Measurements from ENCODE around the gene PNPT1. TPM values are rescaled to one million over a fixed set of nuclear protein-coding genes. Genes with fewer than 3 reads are reported as not detected.

The PNPT1 gene
- total and polyA plus RNA-seq, 2 of the 13 experiments (the other 11 are each of a cell fraction or from before 2014, with no cell fraction given), result 23.4 to 61.0 TPM

DNA sequence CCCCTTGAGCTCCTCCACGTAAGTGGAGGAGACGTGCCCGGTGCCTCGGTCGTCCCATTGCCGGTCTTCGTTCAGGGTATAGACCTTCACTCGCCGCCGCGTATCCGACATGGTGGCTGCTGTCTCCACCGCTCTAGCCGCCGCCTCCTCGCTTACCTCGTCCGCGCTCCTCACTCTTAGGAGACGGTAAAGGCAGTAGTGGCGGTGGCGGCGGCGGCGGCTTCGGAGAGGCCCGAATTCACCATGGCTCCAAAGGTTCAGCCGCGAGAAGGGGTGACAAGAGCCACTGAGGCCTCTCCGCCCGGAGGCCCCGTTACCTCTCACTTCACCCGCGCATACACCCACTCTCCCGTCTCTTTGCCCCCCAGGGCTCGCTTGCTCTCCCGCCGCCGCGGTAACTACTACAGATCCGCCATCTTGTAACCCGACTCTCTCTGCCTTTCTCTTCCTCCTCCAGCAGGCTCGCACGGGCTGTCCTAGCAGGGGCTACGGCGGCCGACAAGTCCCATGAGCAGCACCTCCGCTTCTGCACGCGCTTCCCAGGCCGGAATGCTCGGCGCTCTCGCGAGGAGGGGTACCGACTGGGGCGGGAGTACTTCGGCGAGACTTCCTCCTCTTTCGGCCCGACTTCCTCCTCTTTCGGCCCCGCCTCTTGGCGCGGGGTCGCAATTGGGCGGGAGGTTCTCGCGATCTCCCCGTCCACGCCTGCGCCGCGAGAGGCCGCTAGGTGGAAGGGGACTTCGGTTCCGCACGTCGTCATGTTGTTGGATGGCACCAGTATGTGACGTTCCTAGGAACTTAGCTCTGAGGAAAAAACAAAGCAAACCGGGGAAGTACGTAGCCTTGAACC is 76.2 kb downstream of the PNPT1 start, which contains the start of gene PPP4R3B (continued):
- TF ChIP-seq MAZ (IDR thresholded peaks at IDR 0.05; ENCODE audit: borderline replicate concordance, low read depth, low read length), result peak; percentile 24; the same call in 1 of the 2 replicates
- TF ChIP-seq MAZ (CRISPR knock-in tag; IDR thresholded peaks at IDR 0.05; ENCODE audit: low read depth), result peak; percentile 99
- TF ChIP-seq ZNF704 (CRISPR knock-in tag; IDR thresholded peaks at IDR 0.05; ENCODE audit: borderline replicate concordance), result peak; percentile 91
- TF ChIP-seq, protein P1, sequence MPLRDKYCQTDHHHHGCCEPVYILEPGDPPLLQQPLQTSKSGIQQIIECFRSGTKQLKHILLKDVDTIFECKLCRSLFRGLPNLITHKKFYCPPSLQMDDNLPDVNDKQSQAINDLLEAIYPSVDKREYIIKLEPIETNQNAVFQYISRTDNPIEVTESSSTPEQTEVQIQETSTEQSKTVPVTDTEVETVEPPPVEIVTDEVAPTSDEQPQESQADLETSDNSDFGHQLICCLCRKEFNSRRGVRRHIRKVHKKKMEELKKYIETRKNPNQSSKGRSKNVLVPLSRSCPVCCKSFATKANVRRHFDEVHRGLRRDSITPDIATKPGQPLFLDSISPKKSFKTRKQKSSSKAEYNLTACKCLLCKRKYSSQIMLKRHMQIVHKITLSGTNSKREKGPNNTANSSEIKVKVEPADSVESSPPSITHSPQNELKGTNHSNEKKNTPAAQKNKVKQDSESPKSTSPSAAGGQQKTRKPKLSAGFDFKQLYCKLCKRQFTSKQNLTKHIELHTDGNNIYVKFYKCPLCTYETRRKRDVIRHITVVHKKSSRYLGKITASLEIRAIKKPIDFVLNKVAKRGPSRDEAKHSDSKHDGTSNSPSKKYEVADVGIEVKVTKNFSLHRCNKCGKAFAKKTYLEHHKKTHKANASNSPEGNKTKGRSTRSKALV (CRISPR knock-in tag; IDR thresholded peaks at IDR 0.05), result no peak; the same call in 1 of the 2 replicates
- TF ChIP-seq TMF1 (CRISPR knock-in tag; IDR thresholded peaks at IDR 0.05; ENCODE audit: low read depth), result peak; percentile 71
- 0 out of 2 replicates have a peak, but pooled peaks have one; percentile 23 for TF ChIP-seq KDM6A (CRISPR knock-in tag; IDR thresholded peaks at IDR 0.05; ENCODE audit: low read depth)
- TF ChIP-seq POLR2A (IDR thresholded peaks at IDR 0.05; ENCODE audit: insufficient read depth in 1 of 2, low read depth in 2 of 2, low read length in 2 of 2), result peak; percentile 92 to 98
- TF ChIP-seq THYN1 (CRISPR knock-in tag; IDR thresholded peaks at IDR 0.05; ENCODE audit: borderline replicate concordance, low read depth), result no peak
- peak; percentile 100 for TF ChIP-seq ZXDC (CRISPR knock-in tag; IDR thresholded peaks at IDR 0.05)
- no peak for TF ChIP-seq ZC3H4 (CRISPR knock-in tag; IDR thresholded peaks at IDR 0.05; ENCODE audit: borderline replicate concordance)
- peak; percentile 68 for TF ChIP-seq ZNF773 (CRISPR knock-in tag; IDR thresholded peaks at IDR 0.05; ENCODE audit: borderline replicate concordance)
- TF ChIP-seq SMARCC2 (IDR thresholded peaks at IDR 0.05), result no peak
- TF ChIP-seq PRMT3 (CRISPR knock-in tag; IDR thresholded peaks at IDR 0.05; ENCODE audit: borderline replicate concordance, low read depth), result peak; percentile 82; the same call in 1 of the 2 replicates
- 0 out of 2 replicates have a peak, but pooled peaks have one; percentile 4 for TF ChIP-seq ZNF3 (CRISPR knock-in tag; IDR thresholded peaks at IDR 0.05)
- peak; percentile 94 for TF ChIP-seq PHF21A (CRISPR knock-in tag; IDR thresholded peaks at IDR 0.05)
- TF ChIP-seq FOXA3 (CRISPR knock-in tag; IDR thresholded peaks at IDR 0.05), result peak; percentile 91
- TF ChIP-seq ZNF34 (CRISPR knock-in tag; IDR thresholded peaks at IDR 0.05; ENCODE audit: borderline replicate concordance), result 0 out of 2 replicates have a peak, but pooled peaks have one; percentile 63
- peak; percentile 96; the same call in 1 of the 2 replicates for TF ChIP-seq NFKB2 (CRISPR knock-in tag; IDR thresholded peaks at IDR 0.05; ENCODE audit: borderline replicate concordance)
- no peak; the same call in 1 of the 2 replicates for TF ChIP-seq MZF1 (CRISPR knock-in tag; IDR thresholded peaks at IDR 0.05; ENCODE audit: borderline replicate concordance)
- TF ChIP-seq, protein P2, sequence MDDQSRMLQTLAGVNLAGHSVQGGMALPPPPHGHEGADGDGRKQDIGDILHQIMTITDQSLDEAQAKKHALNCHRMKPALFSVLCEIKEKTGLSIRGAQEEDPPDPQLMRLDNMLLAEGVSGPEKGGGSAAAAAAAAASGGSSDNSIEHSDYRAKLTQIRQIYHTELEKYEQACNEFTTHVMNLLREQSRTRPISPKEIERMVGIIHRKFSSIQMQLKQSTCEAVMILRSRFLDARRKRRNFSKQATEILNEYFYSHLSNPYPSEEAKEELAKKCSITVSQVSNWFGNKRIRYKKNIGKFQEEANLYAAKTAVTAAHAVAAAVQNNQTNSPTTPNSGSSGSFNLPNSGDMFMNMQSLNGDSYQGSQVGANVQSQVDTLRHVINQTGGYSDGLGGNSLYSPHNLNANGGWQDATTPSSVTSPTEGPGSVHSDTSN (CRISPR knock-in tag; IDR thresholded peaks at IDR 0.05; ENCODE audit: borderline replicate concordance), result no peak
